Measurements from ENCODE around the gene BMP4. TPM values are rescaled to one million over a fixed set of nuclear protein-coding genes. Genes with fewer than 3 reads are reported as not detected.

Gene BMP4
- total and polyA plus RNA-seq, 4 donors = 2.0 to 4.2 (median 2.4) TPM

Small RNAs within 50 kb of the gene (small RNA-seq; reads per million reads assigned to genes)
- not detected for gene MIR5580

Measured in liver (tissue), 5 donors.